DOHH2 (cell line): ENCODE data around the gene GUCD1.

Source experiments
- EZH2phosphoT487 ChIP-seq: fragments of 200-600 bp; sonication (generic); IDR thresholded peaks from 2 replicates; pipeline ENCODE4 v1.6.1; 2017; ENCODE audit warnings: borderline replicate concordance, mild to moderate bottlenecking, antibody characterized with exemption, low read length, moderate library complexity, mixed read lengths
- TF ChIP-seq, protein P1 (sequence below): fragments of 200-600 bp; sonication (generic); IDR thresholded peaks from one replicate; pipeline ENCODE4 v1.5.1; 2014; ENCODE audit warnings: antibody characterized with exemption, mild to moderate bottlenecking, low read depth, low read length; ENCODE audit not compliant: poor library complexity, severe bottlenecking

DNA sequence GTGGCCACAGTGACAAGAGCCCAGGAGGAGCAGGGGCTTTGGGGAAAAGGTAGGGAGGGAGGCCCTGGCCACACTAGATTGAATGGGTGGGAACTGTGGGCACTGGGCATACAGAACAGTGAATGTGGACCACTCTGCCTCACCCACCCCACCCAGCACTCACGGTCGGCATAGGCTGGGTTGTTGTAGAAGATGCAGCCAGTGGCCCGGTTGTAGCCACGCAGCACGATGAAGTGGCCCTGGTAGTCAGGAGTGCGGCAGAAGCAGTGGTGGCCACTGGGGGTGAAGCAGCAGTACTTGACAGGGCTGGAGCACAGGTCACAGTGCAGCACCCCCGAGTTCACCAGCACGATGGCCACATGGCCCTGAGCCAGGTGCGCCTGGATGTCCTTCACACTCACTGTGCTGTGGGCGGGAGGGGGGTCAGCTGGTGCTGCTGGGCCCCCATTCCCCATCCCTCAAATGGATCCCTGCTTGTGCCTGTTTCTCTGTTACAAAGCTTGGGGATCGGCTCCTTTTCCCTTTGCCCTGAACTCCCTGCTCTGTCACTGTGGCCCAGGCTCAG, 11.2 kb downstream of the GUCD1 start:
- TF ChIP-seq, protein P1, sequence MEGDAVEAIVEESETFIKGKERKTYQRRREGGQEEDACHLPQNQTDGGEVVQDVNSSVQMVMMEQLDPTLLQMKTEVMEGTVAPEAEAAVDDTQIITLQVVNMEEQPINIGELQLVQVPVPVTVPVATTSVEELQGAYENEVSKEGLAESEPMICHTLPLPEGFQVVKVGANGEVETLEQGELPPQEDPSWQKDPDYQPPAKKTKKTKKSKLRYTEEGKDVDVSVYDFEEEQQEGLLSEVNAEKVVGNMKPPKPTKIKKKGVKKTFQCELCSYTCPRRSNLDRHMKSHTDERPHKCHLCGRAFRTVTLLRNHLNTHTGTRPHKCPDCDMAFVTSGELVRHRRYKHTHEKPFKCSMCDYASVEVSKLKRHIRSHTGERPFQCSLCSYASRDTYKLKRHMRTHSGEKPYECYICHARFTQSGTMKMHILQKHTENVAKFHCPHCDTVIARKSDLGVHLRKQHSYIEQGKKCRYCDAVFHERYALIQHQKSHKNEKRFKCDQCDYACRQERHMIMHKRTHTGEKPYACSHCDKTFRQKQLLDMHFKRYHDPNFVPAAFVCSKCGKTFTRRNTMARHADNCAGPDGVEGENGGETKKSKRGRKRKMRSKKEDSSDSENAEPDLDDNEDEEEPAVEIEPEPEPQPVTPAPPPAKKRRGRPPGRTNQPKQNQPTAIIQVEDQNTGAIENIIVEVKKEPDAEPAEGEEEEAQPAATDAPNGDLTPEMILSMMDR: no peak
- TF ChIP-seq EZH2phosphoT487: no peak
